ENCODE measurements around the gene SLC7A4. TPM values are rescaled to one million over a fixed set of nuclear protein-coding genes. Genes with fewer than 3 reads are reported as not detected.
"Not testable (repeated sequence)": the region's sequence is repeated elsewhere in the genome, so short reads cannot be mapped to it uniquely, and the experiment has no call there.

SLC7A4 gene
- total RNA-seq, 1 experiment from 2014 or later = not detected

DNA sequence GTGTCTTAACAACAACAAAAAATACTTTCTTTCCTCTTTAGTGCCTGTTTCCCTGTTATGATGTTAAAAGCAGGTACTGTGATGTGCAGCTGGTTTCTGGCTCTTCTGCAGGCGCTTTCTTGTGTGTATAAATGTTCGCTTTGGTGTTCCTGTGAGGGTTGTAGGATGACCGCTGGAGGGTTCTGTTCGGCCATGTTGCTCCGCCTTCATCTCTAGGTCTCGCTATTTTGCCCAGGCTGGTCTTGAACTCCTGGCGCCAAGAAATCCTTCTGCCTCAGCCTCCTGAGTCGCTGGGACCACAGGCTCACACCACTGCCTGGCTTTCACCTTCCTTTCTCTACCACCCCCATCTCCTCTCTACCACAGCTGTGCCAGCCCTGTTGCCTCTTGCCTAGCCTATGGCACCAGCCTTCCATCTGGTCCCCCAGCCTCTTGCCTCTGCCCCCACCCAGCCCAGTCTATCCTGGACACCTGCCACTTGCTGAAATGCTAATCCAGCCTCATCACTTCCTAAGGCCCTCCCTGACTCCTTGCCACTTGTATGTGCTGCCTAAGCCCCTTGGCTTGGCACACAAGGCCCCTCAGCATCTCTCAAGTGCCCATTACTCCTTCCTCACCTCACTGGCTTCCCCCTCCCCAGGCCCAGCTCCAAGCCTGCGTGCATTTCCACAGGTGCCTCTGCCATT lies 18.9 kb upstream of the SLC7A4 start:
- BruUV-seq (replicated peaks) = no TSS peak
- ChIA-PET CTCF (no interaction called here), POLR2A (ENCODE audit: low non-redundant PET) (no interaction called here)

DNA sequence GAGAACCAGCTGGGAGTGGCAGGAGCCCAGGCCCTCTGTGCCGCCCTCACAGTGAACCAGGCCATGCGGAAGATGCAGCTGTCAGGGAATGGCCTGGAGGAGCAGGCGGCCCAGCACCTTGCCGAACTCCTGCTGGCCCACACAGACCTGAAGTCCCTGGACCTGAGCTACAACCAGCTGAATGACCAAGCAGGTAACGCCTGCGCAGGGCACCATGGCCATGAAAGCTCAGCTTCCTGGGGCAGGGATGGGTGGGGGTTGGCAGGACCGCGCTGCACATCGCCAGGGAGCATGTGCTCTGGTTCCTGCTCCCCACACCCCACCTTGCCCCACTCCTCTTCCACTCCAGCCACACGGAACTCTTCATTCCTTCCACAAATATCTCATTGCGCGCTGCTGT lies 16.6 kb upstream of the SLC7A4 start:
- BruUV-seq (replicated peaks); intact Hi-C loops (cut with micrococcal nuclease; ENCODE audit: unreplicated experiment); CTCF ChIA-PET: not testable (repeated sequence)

More for the DNA sequence above, 18.9 kb upstream of the SLC7A4 start:
- no peak overlapping the region for H3K27ac ChIP-seq (ENCODE audit: low read depth, low read length, poor library complexity, severe bottlenecking)
- H3K4me3 ChIP-seq (ENCODE audit: low read depth, low read length, poor library complexity, severe bottlenecking) = no peak overlapping the region
- H3K27me3 ChIP-seq (replicated peaks; ENCODE audit: insufficient read depth, low read depth, low read length, poor library complexity) = no peaks in the 10 kb centered on the region
- DNase-seq (ENCODE audit: low spot score) = no peak
- H3K4me1 ChIP-seq (ENCODE audit: insufficient read depth, low read length, poor library complexity, severe bottlenecking) = no peaks in the 10 kb centered on the region
- no peaks in the 10 kb centered on the region for H3K9me3 ChIP-seq (ENCODE audit: low read depth, low read length, poor library complexity, severe bottlenecking)
- H3K36me3 ChIP-seq (ENCODE audit: insufficient read depth, low read length, poor library complexity, severe bottlenecking) = no peaks in the 10 kb centered on the region
- intact Hi-C loops (cut with micrococcal nuclease; ENCODE audit: unreplicated experiment) = no loop called here
- TF ChIP-seq EZH2 (IDR thresholded peaks at IDR 0.05; ENCODE audit: borderline replicate concordance, low read depth, low read length, poor library complexity, severe bottlenecking) = no peak
- TF ChIP-seq, protein P1, sequence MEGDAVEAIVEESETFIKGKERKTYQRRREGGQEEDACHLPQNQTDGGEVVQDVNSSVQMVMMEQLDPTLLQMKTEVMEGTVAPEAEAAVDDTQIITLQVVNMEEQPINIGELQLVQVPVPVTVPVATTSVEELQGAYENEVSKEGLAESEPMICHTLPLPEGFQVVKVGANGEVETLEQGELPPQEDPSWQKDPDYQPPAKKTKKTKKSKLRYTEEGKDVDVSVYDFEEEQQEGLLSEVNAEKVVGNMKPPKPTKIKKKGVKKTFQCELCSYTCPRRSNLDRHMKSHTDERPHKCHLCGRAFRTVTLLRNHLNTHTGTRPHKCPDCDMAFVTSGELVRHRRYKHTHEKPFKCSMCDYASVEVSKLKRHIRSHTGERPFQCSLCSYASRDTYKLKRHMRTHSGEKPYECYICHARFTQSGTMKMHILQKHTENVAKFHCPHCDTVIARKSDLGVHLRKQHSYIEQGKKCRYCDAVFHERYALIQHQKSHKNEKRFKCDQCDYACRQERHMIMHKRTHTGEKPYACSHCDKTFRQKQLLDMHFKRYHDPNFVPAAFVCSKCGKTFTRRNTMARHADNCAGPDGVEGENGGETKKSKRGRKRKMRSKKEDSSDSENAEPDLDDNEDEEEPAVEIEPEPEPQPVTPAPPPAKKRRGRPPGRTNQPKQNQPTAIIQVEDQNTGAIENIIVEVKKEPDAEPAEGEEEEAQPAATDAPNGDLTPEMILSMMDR (conservative IDR thresholded peaks at IDR 0.05; ENCODE audit: low read depth, low read length) = no peak

DNA sequence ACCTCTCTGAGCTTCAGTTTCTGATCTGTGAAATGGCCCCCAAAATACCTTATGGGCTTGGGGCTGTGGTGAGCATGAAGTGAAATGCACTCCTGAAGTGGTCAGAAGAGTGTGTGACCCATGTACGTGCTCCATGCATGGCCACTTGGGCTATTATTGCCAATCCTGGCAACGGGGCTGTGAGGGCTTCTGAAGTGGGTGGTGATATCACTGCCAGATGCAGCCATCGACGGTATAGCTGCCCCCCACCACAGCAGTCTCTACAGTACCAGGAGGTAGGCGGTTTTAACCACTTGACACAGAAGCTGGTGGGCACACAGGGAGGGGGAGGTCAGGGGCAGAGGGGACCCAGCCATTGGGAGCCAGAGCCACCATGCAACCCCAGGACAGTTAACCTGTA lies 16.1 kb upstream of the SLC7A4 start:
- H3K27me3 ChIP-seq (replicated peaks; ENCODE audit: insufficient read depth, low read depth, low read length, poor library complexity); CTCF ChIA-PET; DNase-seq (ENCODE audit: low spot score); H3K4me3 ChIP-seq (ENCODE audit: low read depth, low read length, poor library complexity, severe bottlenecking); BruUV-seq (replicated peaks); intact Hi-C loops (cut with micrococcal nuclease; ENCODE audit: unreplicated experiment); H3K36me3 ChIP-seq (ENCODE audit: insufficient read depth, low read length, poor library complexity, severe bottlenecking); H3K27ac ChIP-seq (ENCODE audit: low read depth, low read length, poor library complexity, severe bottlenecking); H3K9me3 ChIP-seq (ENCODE audit: low read depth, low read length, poor library complexity, severe bottlenecking); POLR2A ChIA-PET (ENCODE audit: low non-redundant PET): not testable (repeated sequence)
- peaks cover 10% of the 10 kb centered on the region for H3K4me1 ChIP-seq (ENCODE audit: insufficient read depth, low read length, poor library complexity, severe bottlenecking)

More for the DNA sequence above, 16.6 kb upstream of the SLC7A4 start:
- POLR2A ChIA-PET (ENCODE audit: low non-redundant PET); H3K36me3 ChIP-seq (ENCODE audit: insufficient read depth, low read length, poor library complexity, severe bottlenecking); H3K4me3 ChIP-seq (ENCODE audit: low read depth, low read length, poor library complexity, severe bottlenecking); H3K27me3 ChIP-seq (replicated peaks; ENCODE audit: insufficient read depth, low read depth, low read length, poor library complexity); H3K27ac ChIP-seq (ENCODE audit: low read depth, low read length, poor library complexity, severe bottlenecking); DNase-seq (ENCODE audit: low spot score); H3K9me3 ChIP-seq (ENCODE audit: low read depth, low read length, poor library complexity, severe bottlenecking): not testable (repeated sequence)
- peaks cover 10% of the 10 kb centered on the region for H3K4me1 ChIP-seq (ENCODE audit: insufficient read depth, low read length, poor library complexity, severe bottlenecking)

DNA sequence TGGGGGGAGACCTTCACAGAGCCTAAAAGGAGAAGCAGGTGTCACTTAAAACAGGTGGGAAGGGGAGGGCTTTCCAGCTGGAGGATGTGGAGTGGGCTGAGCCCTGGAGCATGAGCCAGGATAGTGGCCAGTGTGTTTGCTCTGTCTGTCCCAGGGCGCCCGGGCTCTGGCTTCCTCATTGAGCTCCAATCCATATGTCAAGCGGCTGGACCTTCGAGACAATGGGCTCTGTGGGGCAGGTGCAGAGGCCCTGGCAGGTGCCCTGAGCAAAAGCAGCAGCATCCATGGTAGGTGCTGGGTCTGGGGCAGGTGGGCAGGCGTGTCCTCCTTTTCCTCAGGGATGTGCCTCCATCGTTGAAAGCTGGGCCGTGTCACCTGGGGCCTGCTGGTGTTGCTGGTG lies 15.4 kb upstream of the SLC7A4 start:
- Histone ChIP-seq H3K4me1 (ENCODE audit: insufficient read depth, low read length, poor library complexity, severe bottlenecking) (peaks cover 10% of the 10 kb centered on the region), H3K9me3 (ENCODE audit: low read depth, low read length, poor library complexity, severe bottlenecking) (no peaks in the 10 kb centered on the region), H3K27ac (ENCODE audit: low read depth, low read length, poor library complexity, severe bottlenecking) (no peak overlapping the region), H3K27me3 (replicated peaks; ENCODE audit: insufficient read depth, low read depth, low read length, poor library complexity) (no peaks in the 10 kb centered on the region), H3K4me3 (ENCODE audit: low read depth, low read length, poor library complexity, severe bottlenecking) (no peak overlapping the region), H3K36me3 (ENCODE audit: insufficient read depth, low read length, poor library complexity, severe bottlenecking) (no peaks in the 10 kb centered on the region)
- TF ChIP-seq, protein P1 (conservative IDR thresholded peaks at IDR 0.05; ENCODE audit: low read depth, low read length) = no peak
- TF ChIP-seq EZH2 (IDR thresholded peaks at IDR 0.05; ENCODE audit: borderline replicate concordance, low read depth, low read length, poor library complexity, severe bottlenecking) = no peak
- POLR2A ChIA-PET (ENCODE audit: low non-redundant PET) = no interaction called here
- CTCF ChIA-PET = no interaction called here
- no peak for DNase-seq (ENCODE audit: low spot score)
- intact Hi-C loops (cut with micrococcal nuclease; ENCODE audit: unreplicated experiment) = no loop called here
- BruUV-seq (replicated peaks) = no TSS peak

Data from A673 (cell line).